GM12878 (cell line): Measurements from ENCODE around the gene PDGFC. TPM values are rescaled to one million over a fixed set of nuclear protein-coding genes. Genes with fewer than 3 reads are reported as not detected.

Experiments
- ATAC-seq: fragments of 200-7000 bp; cut with Tn5 transposase; 3 replicates; pipeline ENCODE4 v1.9.1; 2020; ENCODE audit warnings: mild to moderate bottlenecking, moderate library complexity
- BruUV-seq: library from RNA; stranded (reverse); fragments of 400-500 nt; replicated peaks from 2 replicates; lab custom pipeline; 2021; lab: Mats Ljungman, UMichigan
- CTCF ChIA-PET: fragments of 300-600 bp; sonication (Branson Sonifier 250); formaldehyde crosslinking; extraction: SDS; loops from one replicate; lab custom pipeline; 2021; ENCODE audit warnings: inconsistent platforms; lab: Yijun Ruan, JAX
- POLR2A ChIA-PET: fragments of 350-600 bp; formaldehyde crosslinking; extraction: SDS; loops from one replicate; lab custom pipeline; 2021; ENCODE audit warnings: inconsistent platforms; lab: Charles Lee
- RAD21 ChIA-PET: fragments of 300-600 bp; sonication (Branson Sonifier 250); formaldehyde crosslinking; loops from one replicate; lab custom pipeline; 2023; ENCODE audit warnings: antibody characterized with exemption; ENCODE audit not compliant: unreplicated experiment; lab: Charles Lee
- SMC1A ChIA-PET: fragments of 300-600 bp; sonication (Branson Sonifier 250); formaldehyde crosslinking; loops from one replicate; lab custom pipeline; 2023; ENCODE audit not compliant: unreplicated experiment, uncharacterized antibody; lab: Charles Lee
- DNase-seq: peaks from one replicate; pipeline ENCODE4 v3.0.0-alpha.2; 2011; ENCODE audit warnings: low read depth, low spot score
- FAIRE-seq: peaks from 3 replicates; lab custom pipeline; 2011; peaks lifted over from hg19 to GRCh38; lab: Jason Lieb, UNC
- H2AFZ ChIP-seq: 2 replicates; pipeline ENCODE4 v1.6.0; 2011; ENCODE audit warnings: low read depth, low read length, control low read depth; ENCODE audit not compliant: control insufficient read depth
- H3K27ac ChIP-seq: 2 replicates; pipeline ENCODE4 v1.5.1; 2011; ENCODE audit warnings: control low read depth; ENCODE audit not compliant: control insufficient read depth, insufficient read depth
- H3K27me3 ChIP-seq, 2 experiments: replicated peaks in 1 of 2; 2 replicates each; pipeline versions ENCODE4 v1.6.0 to v1.6.1; 2011; ENCODE audit warnings: low read length in 1 of 2; ENCODE audit not compliant: control insufficient read depth in 2 of 2, insufficient read depth in 2 of 2
- H3K36me3 ChIP-seq, 2 experiments: 2 replicates each; pipeline ENCODE4 v1.5.1; 2011; ENCODE audit warnings: low read length in 1 of 2; ENCODE audit not compliant: control insufficient read depth in 2 of 2, insufficient read depth in 2 of 2
- H3K4me1 ChIP-seq: 2 replicates; pipeline ENCODE4 v1.6.1; 2011; ENCODE audit warnings: mild to moderate bottlenecking, low read length, moderate library complexity, mixed read lengths; ENCODE audit not compliant: control insufficient read depth, insufficient read depth
- H3K4me2 ChIP-seq: 2 replicates; pipeline ENCODE4 v1.6.0; 2011; ENCODE audit warnings: control low read depth; ENCODE audit not compliant: control insufficient read depth, insufficient read depth
- H3K4me3 ChIP-seq: fragments of 200-600 bp; sonication (generic); 2 replicates; pipeline ENCODE4 v1.5.1; 2016
- H3K79me2 ChIP-seq: 2 replicates; pipeline ENCODE4 v1.6.0; 2011; ENCODE audit warnings: low read length; ENCODE audit not compliant: control insufficient read depth, insufficient read depth
- H3K9ac ChIP-seq: 2 replicates; pipeline ENCODE4 v1.8.0; 2011; ENCODE audit warnings: low read length, control low read depth, mixed read lengths; ENCODE audit not compliant: control insufficient read depth, insufficient read depth
- H3K9me3 ChIP-seq: replicated peaks from 3 replicates; pipeline ENCODE4 v1.5.1; 2011; ENCODE audit warnings: mild to moderate bottlenecking, low read length; ENCODE audit not compliant: control insufficient read depth, insufficient read depth
- H4K20me1 ChIP-seq: 2 replicates; pipeline ENCODE4 v1.6.0; 2011; ENCODE audit not compliant: control insufficient read depth, insufficient read depth
- CBX3 ChIP-seq: fragments of 200-600 bp; sonication (generic); IDR thresholded peaks from 2 replicates; pipeline ENCODE4 v1.6.1; 2016; ENCODE audit warnings: low read depth, borderline replicate concordance
- EGR1 ChIP-seq, 2 experiments: IDR thresholded peaks; 1 replicate in 1 of 2; 2 replicates in 1 of 2; pipeline ENCODE4 v1.6.1; 2011 to 2012; ENCODE audit warnings: low read depth in 2 of 2, low read length in 2 of 2, borderline replicate concordance in 1 of 2, mild to moderate bottlenecking in 1 of 2, moderate library complexity in 1 of 2
- JUND ChIP-seq: IDR thresholded peaks from 2 replicates; pipeline ENCODE4 v1.6.1; 2012; ENCODE audit warnings: low read depth, mild to moderate bottlenecking, low read length, improper control_type of control experiment, moderate library complexity
- NRF1 ChIP-seq: conservative IDR thresholded peaks from 2 replicates; pipeline ENCODE4 v1.6.1; 2011; ENCODE audit warnings: mild to moderate bottlenecking, low read depth, low read length, improper control_type of control experiment
- SPI1 ChIP-seq: IDR thresholded peaks from 2 replicates; pipeline ENCODE4 v1.6.1; 2011; ENCODE audit warnings: low read depth, mild to moderate bottlenecking, low read length, moderate library complexity, borderline replicate concordance; ENCODE audit not compliant: insufficient read depth
- WRNIP1 ChIP-seq: IDR thresholded peaks from 2 replicates; pipeline ENCODE4 v1.6.1; 2011; ENCODE audit warnings: low read depth, low read length, improper control_type of control experiment, borderline replicate concordance
- WGBS: methylation state at CpG from one replicate; pipeline ENCODE4 v1.1.6; 2016; ENCODE audit warnings: low lambda C conversion rate; ENCODE audit not compliant: insufficient replicate concordance, insufficient coverage; ENCODE audit errors: missing lambda C conversion rate; 5-methylcytosine and 5-hydroxymethylcytosine counted together
- in situ Hi-C: fragments of 300-500 bp; cut with MboI; formaldehyde crosslinking; loops from 9 replicates; pipeline ENCODE4 v1.14.3; 2018; ENCODE audit warnings: mixed read lengths
- intact Hi-C: fragments of 100-400 bp; cut with micrococcal nuclease; formaldehyde crosslinking; loops from one replicate; pipeline ENCODE4 v1.14.2; 2022; ENCODE audit not compliant: unreplicated experiment
- polyA plus RNA-seq, 11 experiments: library from polyadenylated mRNA; depleted of rRNA in 4 of 11; unstranded in 6 of 11; stranded (reverse) in 5 of 11; fragments of >200 nt; fragmentation: Nextera tagmentation in 4 of 11; fragmentation: Illumina TruSeq in 1 of 11; extraction: Ambion mirVana in 4 of 11; extraction: Trizol in 1 of 11; gene quantifications; 1 replicate in 1 of 11; 2 replicates in 10 of 11; pipeline versions ENCODE4 v1.2.1 to v1.2.3, GENCODE V29; 2011 to 2016; ENCODE audit warnings: inconsistent platforms in 2 of 11, missing spikeins in 2 of 11, low read depth in 1 of 11
- total RNA-seq, 4 experiments: library from RNA; depleted of rRNA in 3 of 4; stranded (reverse); fragments of >200 nt in 3 of 4; fragmentation: Illumina TruSeq in 1 of 4; extraction: Trizol in 1 of 4; gene quantifications; 2 replicates each; pipeline versions ENCODE4 v1.2.1 to v1.2.3, GENCODE V29; 2013 to 2021

The PDGFC gene
- total and polyA plus RNA-seq, 10 of the 15 experiments (the other 5 are each of a cell fraction or from before 2014, with no cell fraction given) = 0.02 to 0.18 TPM; not detected in 8

- RAD21 ChIA-PET = interaction anchor here (1.5 kb wide), 1 partner anchor 20 kb away, joined by 3 read pairs; no protein-coding TSS in a partner anchor
- intact Hi-C loops (no loop called here), in situ Hi-C loops (no loop called here)
- Histone ChIP-seq H3K27me3 (no peaks in the 10 kb centered on the region), H4K20me1 (no peaks in the 10 kb centered on the region), H3K4me2 (no peak overlapping the region), H2AFZ (no peak overlapping the region), H3K4me3 (no peak overlapping the region), H3K79me2 (no peaks in the 10 kb centered on the region), H3K27ac (no peak overlapping the region), H3K36me3 (no peaks in the 10 kb centered on the region), H3K4me1 (no peaks in the 10 kb centered on the region), H3K9me3 (no peaks in the 10 kb centered on the region), H3K9ac (no peak overlapping the region)
- FAIRE-seq (no peak), DNase-seq (no peak), ATAC-seq (no peak)
- CTCF ChIA-PET = no interaction called here
- POLR2A ChIA-PET = interaction anchor here (0.6 kb wide), 2 partner anchors 23 to 1103 kb away, joined by 3 read pairs; no protein-coding TSS in a partner anchor
- peak; percentile 14; the same call in 1 of the 2 replicates for TF ChIP-seq SPI1
- no peak for TF ChIP-seq NRF1
- TF ChIP-seq CBX3 = no peak
- SMC1A ChIA-PET = interaction anchor here (1.1 to 4.0 kb wide), 3 partner anchors 9 to 28 kb away, joined by 4 to 15 read pairs (median 10); no protein-coding TSS in a partner anchor
- BruUV-seq = no TSS peak
- WGBS = 19% methylated on average over 3 of the region's 5 CpGs
Measured at GRCh38 chr4:156797206-156797605, 174.4 kb downstream of the PDGFC start.

- Histone ChIP-seq H3K4me3 (no peak overlapping the region), H3K4me1 (no peaks in the 10 kb centered on the region), H3K9me3 (no peaks in the 10 kb centered on the region), H4K20me1 (no peaks in the 10 kb centered on the region), H3K79me2 (no peaks in the 10 kb centered on the region), H3K36me3 (no peaks in the 10 kb centered on the region), H3K27ac (no peak overlapping the region), H3K27me3 (no peaks in the 10 kb centered on the region), H3K4me2 (no peak overlapping the region), H3K9ac (no peak overlapping the region), H2AFZ (no peak overlapping the region)
- DNase-seq = no peak
- ChIA-PET SMC1A (interaction anchor here (1.0 to 4.0 kb wide), 4 partner anchors 15 to 625 kb away, joined by 3 to 15 read pairs (median 4); no protein-coding TSS in a partner anchor), RAD21 (interaction anchor here (3.0 kb wide), 1 partner anchor 23 kb away, joined by 8 read pairs; no protein-coding TSS in a partner anchor), CTCF (interaction anchor here (1.0 to 1.3 kb wide), 3 partner anchors 12 to 57 kb away, joined by 3 to 4 read pairs (median 3); no protein-coding TSS in a partner anchor), POLR2A (no interaction called here)
- 2% methylated on average over 2 of the region's 2 CpGs for WGBS
- FAIRE-seq = no peak
- no peak for ATAC-seq
- intact Hi-C loops (no loop called here), in situ Hi-C loops (no loop called here)
- BruUV-seq = no TSS peak
- TF ChIP-seq JUND (no peak), WRNIP1 (no peak), EGR1 (IDR thresholded peaks at IDR 0.05; ENCODE audit: borderline replicate concordance in 1 of 2, low read depth in 2 of 2, low read length in 2 of 2) (no peak)
Measured at GRCh38 chr4:156795727-156796126, 175.9 kb downstream of the PDGFC start.
